ENCODE results near the gene TRMO. TPM values are rescaled to one million over a fixed set of nuclear protein-coding genes. Genes with fewer than 3 reads are reported as not detected.

TRMO gene
- total RNA-seq, 1 experiment from 2014 or later: 10.4 TPM

- no TSS peak for BruUV-seq (replicated peaks)
- Histone ChIP-seq H3K4me3 (ENCODE audit: low read depth in 2 of 2, low read length in 2 of 2) (no peak overlapping the region), H3K4me1 (ENCODE audit: control insufficient read depth, insufficient read depth, low read length) (no peaks in the 10 kb centered on the region), H3K27me3 (ENCODE audit: control insufficient read depth, insufficient read depth, low read length) (peaks cover 2% of the 10 kb centered on the region; the same call in 1 of the 2 replicates), H3K36me3 (ENCODE audit: control insufficient read depth, insufficient read depth, low read length) (no peaks in the 10 kb centered on the region), H3K27ac (ENCODE audit: low read length) (no peak overlapping the region), H3K9me3 (ENCODE audit: control insufficient read depth, insufficient read depth, low read depth, low read length) (no peaks in the 10 kb centered on the region)
- no peak for TF ChIP-seq CTCF (IDR thresholded peaks at IDR 0.05)
- TF ChIP-seq SIN3A (IDR thresholded peaks at IDR 0.05; ENCODE audit: borderline replicate concordance, insufficient read depth, low read depth, low read length): no peak
- no peak for TF ChIP-seq POLR2AphosphoS5 (IDR thresholded peaks at IDR 0.05; ENCODE audit: low read depth, low read length)
- no peak for TF ChIP-seq REST (IDR thresholded peaks at IDR 0.05; ENCODE audit: insufficient read depth in 1 of 2, low read depth in 2 of 2, low read length in 1 of 2)
- intact Hi-C loops (cut with micrococcal nuclease; ENCODE audit: unreplicated experiment) (no loop called here), in situ Hi-C loops (cut with HindIII; ENCODE audit: low pct_unique_long_range_greater_than_20kb, low sequenced_read_pairs) (no loop called here)
- CTCF ChIA-PET: no interaction called here
- POLR2A ChIA-PET: no interaction called here
- ATAC-seq (no peak), DNase-seq (ENCODE audit: low read depth, low spot score) (no peak)
These were observed 22.3 kb upstream of the TRMO start for GRCh38 chr9:97944612-97945011.

- ATAC-seq: no peak
- no peak for TF ChIP-seq SIN3A (IDR thresholded peaks at IDR 0.05; ENCODE audit: borderline replicate concordance, insufficient read depth, low read depth, low read length)
- TF ChIP-seq TCF7L2 (IDR thresholded peaks at IDR 0.05; ENCODE audit: low read depth, low read length): no peak
- no peak for TF ChIP-seq CTCF (IDR thresholded peaks at IDR 0.05)
- no peak for TF ChIP-seq REST (IDR thresholded peaks at IDR 0.05; ENCODE audit: insufficient read depth in 1 of 2, low read depth in 2 of 2, low read length in 1 of 2)
- no peak for TF ChIP-seq POLR2AphosphoS5 (IDR thresholded peaks at IDR 0.05; ENCODE audit: low read depth, low read length)
- no peaks in the 10 kb centered on the region for H3K9me3 ChIP-seq (ENCODE audit: control insufficient read depth, insufficient read depth, low read depth, low read length)
- no TSS peak for BruUV-seq (replicated peaks)
- in situ Hi-C loops (cut with HindIII; ENCODE audit: low pct_unique_long_range_greater_than_20kb, low sequenced_read_pairs) (no loop called here), intact Hi-C loops (cut with micrococcal nuclease; ENCODE audit: unreplicated experiment) (no loop called here)
- H3K36me3 ChIP-seq (ENCODE audit: control insufficient read depth, insufficient read depth, low read length): no peaks in the 10 kb centered on the region
- no peak for DNase-seq (ENCODE audit: low read depth, low spot score)
- H3K27me3 ChIP-seq (ENCODE audit: control insufficient read depth, insufficient read depth, low read length): peaks cover 2% of the 10 kb centered on the region
- no peak overlapping the region for H3K4me3 ChIP-seq (ENCODE audit: low read depth in 2 of 2, low read length in 2 of 2)
- CTCF ChIA-PET: no interaction called here
- POLR2A ChIA-PET: no interaction called here
- H3K4me1 ChIP-seq (ENCODE audit: control insufficient read depth, insufficient read depth, low read length): no peaks in the 10 kb centered on the region
- no peak overlapping the region for H3K27ac ChIP-seq (ENCODE audit: low read length)
These were observed 21.1 kb upstream of the TRMO start for GRCh38 chr9:97943308-97943855.

All from Panc1 (cell line).